IMR-90 (cell line): ENCODE measurements around the gene PIGC. TPM values are rescaled to one million over a fixed set of nuclear protein-coding genes. Genes with fewer than 3 reads are reported as not detected.

Experiments
- ATAC-seq: fragments of 200-7000 bp; cut with Tn5 transposase; 2 replicates; pipeline ENCODE4 v1.9.1; 2020; ENCODE audit warnings: low read depth, mild to moderate bottlenecking, moderate library complexity
- BruUV-seq: library from RNA; stranded (reverse); fragments of 400-500 nt; replicated peaks from 2 replicates; lab custom pipeline; 2021; lab: Mats Ljungman, UMichigan
- CTCF ChIA-PET: fragments of 300-600 bp; formaldehyde crosslinking; extraction: SDS; loops from one replicate; lab custom pipeline; 2021; ENCODE audit warnings: antibody characterized with exemption; lab: Yijun Ruan, JAX
- POLR2A ChIA-PET: fragments of 300-600 bp; sonication (Branson Sonifier 250); formaldehyde crosslinking; loops from one replicate; lab custom pipeline; 2022; ENCODE audit warnings: antibody characterized with exemption; ENCODE audit not compliant: unreplicated experiment; lab: Charles Lee
- DNase-seq: peaks from one replicate; pipeline ENCODE4 v3.0.0; 2013
- H2AFZ ChIP-seq: replicated peaks from 2 replicates; pipeline ENCODE3; 2013; ENCODE audit warnings: low read length, mild to moderate bottlenecking; ENCODE audit not compliant: poor library complexity
- H2AK5ac ChIP-seq: 2 replicates; pipeline ENCODE4 v1.6.1; 2013; ENCODE audit warnings: low read depth, low read length, inconsistent platforms
- H2AK9ac ChIP-seq: replicated peaks from 2 replicates; pipeline ENCODE3; 2013; ENCODE audit warnings: mild to moderate bottlenecking, low read depth, low read length, moderate library complexity; ENCODE audit not compliant: poor library complexity
- H2BK120ac ChIP-seq: 2 replicates; pipeline ENCODE4 v1.6.1; 2013; ENCODE audit warnings: low read depth, low read length, inconsistent platforms
- H2BK15ac ChIP-seq: 3 replicates; pipeline ENCODE4 v1.6.1; 2013; ENCODE audit warnings: low read depth, low read length, inconsistent platforms
- H2BK20ac ChIP-seq: 2 replicates; pipeline ENCODE4 v1.6.1; 2013; ENCODE audit warnings: low read depth, mild to moderate bottlenecking, inconsistent platforms, low read length, moderate library complexity
- H2BK5ac ChIP-seq: 2 replicates; pipeline ENCODE4 v1.6.1; 2013; ENCODE audit warnings: mild to moderate bottlenecking, low read depth, low read length, inconsistent platforms; ENCODE audit not compliant: poor library complexity, severe bottlenecking
- H3K14ac ChIP-seq: replicated peaks from 2 replicates; pipeline ENCODE4 v1.6.1; 2013; ENCODE audit warnings: low read depth, low read length, inconsistent platforms
- H3K18ac ChIP-seq: 2 replicates; pipeline ENCODE4 v1.6.1; 2013; ENCODE audit warnings: low read depth, low read length, control low read depth
- H3K23ac ChIP-seq: 2 replicates; pipeline ENCODE4 v1.6.1; 2013; ENCODE audit warnings: low read depth, low read length, inconsistent platforms
- H3K27ac ChIP-seq: 2 replicates; pipeline ENCODE4 v1.5.1; 2013; ENCODE audit warnings: mild to moderate bottlenecking, control low read depth, low read length; ENCODE audit not compliant: insufficient read depth
- H3K27me3 ChIP-seq: 2 replicates; pipeline ENCODE4 v1.6.1; 2013; ENCODE audit warnings: low read length; ENCODE audit not compliant: control insufficient read depth, insufficient read depth
- H3K36me3 ChIP-seq: 2 replicates; pipeline ENCODE4 v1.6.1; 2013; ENCODE audit warnings: low read length, mixed read lengths; ENCODE audit not compliant: control insufficient read depth, insufficient read depth
- H3K4ac ChIP-seq: 2 replicates; pipeline ENCODE4 v1.6.1; 2013; ENCODE audit warnings: low read depth, low read length, inconsistent platforms
- H3K4me1 ChIP-seq: 2 replicates; pipeline ENCODE4 v1.6.1; 2013; ENCODE audit warnings: low read length, mixed read lengths; ENCODE audit not compliant: control insufficient read depth, insufficient read depth
- H3K4me2 ChIP-seq: 2 replicates; pipeline ENCODE4 v1.6.1; 2013; ENCODE audit warnings: low read depth, mild to moderate bottlenecking, control low read depth, low read length, moderate library complexity
- H3K4me3 ChIP-seq: 2 replicates; pipeline ENCODE4 v1.5.1; 2013; ENCODE audit warnings: low read depth, mild to moderate bottlenecking, control low read depth, low read length, moderate library complexity; ENCODE audit not compliant: insufficient read depth
- H3K56ac ChIP-seq: 2 replicates; pipeline ENCODE4 v1.6.1; 2013; ENCODE audit warnings: low read length, inconsistent platforms; ENCODE audit not compliant: insufficient read depth; ENCODE audit errors: extremely low read depth
- H3K79me1 ChIP-seq, 2 experiments: 2 replicates each; pipeline ENCODE4 v1.6.1; 2013; ENCODE audit warnings: low read length in 2 of 2, inconsistent platforms in 1 of 2, low read depth in 1 of 2
- H3K9ac ChIP-seq: 2 replicates; pipeline ENCODE4 v1.6.1; 2013; ENCODE audit warnings: low read depth, low read length, control low read depth
- H3K9me1 ChIP-seq: 2 replicates; pipeline ENCODE4 v1.6.1; 2013; ENCODE audit warnings: low read length, inconsistent platforms; ENCODE audit not compliant: insufficient read depth
- H3K9me3 ChIP-seq: 2 replicates; pipeline ENCODE4 v1.6.1; 2013; ENCODE audit warnings: low read length; ENCODE audit not compliant: control insufficient read depth, insufficient read depth
- H4K20me1 ChIP-seq: 2 replicates; pipeline ENCODE4 v1.6.1; 2013; ENCODE audit warnings: low read length, inconsistent platforms; ENCODE audit not compliant: insufficient read depth
- H4K5ac ChIP-seq: 2 replicates; pipeline ENCODE4 v1.6.1; 2013; ENCODE audit warnings: mild to moderate bottlenecking, low read depth, low read length, control low read depth
- H4K8ac ChIP-seq, 2 experiments: 2 replicates each; pipeline ENCODE4 v1.6.1; 2013; ENCODE audit warnings: low read depth in 2 of 2, low read length in 2 of 2, control low read depth in 1 of 2, inconsistent platforms in 1 of 2
- H4K91ac ChIP-seq: 2 replicates; pipeline ENCODE4 v1.6.1; 2013; ENCODE audit warnings: low read depth, low read length, inconsistent platforms; ENCODE audit not compliant: insufficient read depth
- CTCF ChIP-seq: conservative IDR thresholded peaks from 2 replicates; pipeline ENCODE4 v1.5.1; 2012; ENCODE audit warnings: mild to moderate bottlenecking, low read depth, low read length, improper control_type of control experiment
- NFE2L2 ChIP-seq: fragments of 150-350 bp; IDR thresholded peaks from 2 replicates; pipeline ENCODE4 v1.6.1; 2016; ENCODE audit warnings: low read depth, mild to moderate bottlenecking, low read length
- RAD21 ChIP-seq: IDR thresholded peaks from 2 replicates; pipeline ENCODE4 v1.6.1; 2012; ENCODE audit warnings: low read length, improper control_type of control experiment
- SMC3 ChIP-seq: fragments of 150-350 bp; IDR thresholded peaks from 2 replicates; pipeline ENCODE4 v1.6.1; 2016; ENCODE audit warnings: low read depth, mild to moderate bottlenecking, antibody characterized with exemption, low read length, moderate library complexity
- WGBS, 2 experiments: methylation state at CpG; one replicate each; pipeline versions ENCODE4 v1.1.5 to v1.1.7; 2013; ENCODE audit warnings: missing lambda C conversion rate in 2 of 2; ENCODE audit not compliant: insufficient read length in 1 of 2; ENCODE audit errors: extremely low coverage in 2 of 2; 5-methylcytosine and 5-hydroxymethylcytosine counted together
- dilution Hi-C: fragments of 300-500 bp; cut with HindIII; formaldehyde crosslinking; loops from one replicate; pipeline ENCODE4 v1.14.3; 2018; ENCODE audit warnings: low sequenced_read_pairs; ENCODE audit not compliant: unreplicated experiment
- in situ Hi-C: fragments of 300-500 bp; cut with MboI; formaldehyde crosslinking; loops from 3 replicates; pipeline ENCODE4 v1.14.3; 2019; ENCODE audit warnings: low sequenced_read_pairs, inconsistent platforms, mixed read lengths
- intact Hi-C: fragments of 100-400 bp; cut with micrococcal nuclease; formaldehyde crosslinking; loops from 2 replicates; pipeline ENCODE4 v1.10.0; 2022
- polyA plus RNA-seq, 3 experiments: library from polyadenylated mRNA; depleted of rRNA; stranded (reverse); fragments of >200 nt; gene quantifications; 2 replicates each; pipeline ENCODE4 v1.2.3, GENCODE V29; 2012; ENCODE audit warnings: low replicate concordance in 1 of 3
- total RNA-seq: library from RNA; depleted of rRNA; stranded (reverse); fragments of >200 nt; gene quantifications from 2 replicates; pipeline ENCODE4 v1.2.3, GENCODE V29; 2012

PIGC gene
- total and polyA plus RNA-seq, 2 of the 4 experiments (the other 2 are of a cell fraction) = 14.9 to 15.8 TPM

GRCh38 chr1:172429331-172430127, 14.3 kb downstream of the PIGC start:
- peak; percentile 80 for ATAC-seq
- Histone ChIP-seq H3K4me2 (no peak overlapping the region), H3K4me1 (no peaks in the 10 kb centered on the region), H3K27ac (no peak overlapping the region), H3K4me3 (no peak overlapping the region), H3K4ac (no peak overlapping the region), H4K20me1 (peaks cover 4% of the 10 kb centered on the region; the same call in 1 of the 2 replicates), H3K79me1 (peaks cover 0 to 14% of the 10 kb centered on the region in 2 experiments; a peak in 3 of 4 replicates), H3K23ac (no peak overlapping the region), H2BK15ac (no peak overlapping the region), H4K91ac (no peak overlapping the region), H2BK5ac (no peak overlapping the region), H3K36me3 (no peaks in the 10 kb centered on the region), H3K18ac (no peak overlapping the region), H2AK5ac (no peak overlapping the region), H4K5ac (no peak overlapping the region), H2AFZ (no peak overlapping the region), H3K27me3 (no peaks in the 10 kb centered on the region), H3K56ac (no peak overlapping the region), H3K9ac (no peak overlapping the region), H2BK120ac (no peak overlapping the region), H3K9me3 (no peaks in the 10 kb centered on the region), H2AK9ac (no peak overlapping the region), H2BK20ac (no peak overlapping the region), H4K8ac (no peak overlapping the region), H3K14ac (no peak overlapping the region), H3K9me1 (no peaks in the 10 kb centered on the region)
- TF ChIP-seq NFE2L2 (no peak), RAD21 (peak; percentile 77), SMC3 (peak; percentile 72), CTCF (peak; percentile 84)
- WGBS, 2 experiments = no CpG with 5 or more reads among the region's 1 CpG
- BruUV-seq = no TSS peak
- peak; percentile 70 for DNase-seq
- ChIA-PET POLR2A (no interaction called here), CTCF (interaction anchor here (0.8 kb wide), 1 partner anchor 21 kb away, joined by 3 read pairs; no protein-coding TSS in a partner anchor)
- dilution Hi-C loops = no loop called here
- in situ Hi-C loops = loop anchor here (10.0 kb wide), 1 partner anchor 425 kb away; no protein-coding TSS in a partner anchor
- intact Hi-C loops = loop anchor here (1.0 kb wide), 1 partner anchor 427 kb away; no protein-coding TSS in a partner anchor
